ENCODE measurements around the gene EARS2. TPM values are rescaled to one million over a fixed set of nuclear protein-coding genes. Genes with fewer than 3 reads are reported as not detected.

EARS2 gene
- total RNA-seq, 1 experiment from 2014 or later = 50.1 TPM

- H3T11ph ChIP-seq (ENCODE audit: low read length) = no peak overlapping the region
- no peaks in the 10 kb centered on the region for H3K27me3 Mint-ChIP-seq (ENCODE audit: low read depth)
- WGBS (ENCODE audit: extremely low coverage, insufficient read length, low lambda C conversion rate) = no CpG with 5 or more reads among the region's 6 CpGs
Observed at GRCh38 chr16:23523321-23523720, 33.8 kb downstream of the EARS2 start.

More at GRCh38 chr16:23523321-23523720, 33.8 kb downstream of the EARS2 start:
- Histone ChIP-seq H4K91ac (ENCODE audit: insufficient read length, low read depth, low read length) (no peak overlapping the region), H3K23me2 (ENCODE audit: insufficient read length, low read depth, low read length, poor library complexity, severe bottlenecking) (no peaks in the 10 kb centered on the region), H3K9ac (ENCODE audit: extremely low read depth, insufficient read length, low read length) (no peak overlapping the region), H3K79me2 (ENCODE audit: insufficient read depth, low read length) (no peaks in the 10 kb centered on the region), H2BK120ac (ENCODE audit: low read depth, low read length, poor library complexity, severe bottlenecking) (no peak overlapping the region), H2AK5ac (ENCODE audit: insufficient read length, low read length) (no peak overlapping the region), H2BK15ac (ENCODE audit: low read depth, low read length) (no peak overlapping the region), H3K4me2 (ENCODE audit: insufficient read depth, insufficient read length, low read length) (no peak overlapping the region), H4K20me1 (ENCODE audit: control insufficient read depth, insufficient read depth, insufficient read length) (no peaks in the 10 kb centered on the region), H4K5ac (ENCODE audit: insufficient read length, low read depth, low read length) (no peak overlapping the region), H3K27ac (ENCODE audit: insufficient read length, low read depth, low read length) (no peak overlapping the region), H2BK12ac (ENCODE audit: insufficient read length, low read depth, low read length) (no peak overlapping the region), H3K27me3 (ENCODE audit: insufficient read depth, low read length) (no peaks in the 10 kb centered on the region), H2BK5ac (ENCODE audit: insufficient read length, low read length) (no peak overlapping the region), H2BK20ac (ENCODE audit: low read depth, low read length, poor library complexity, severe bottlenecking) (no peak overlapping the region), H3K23ac (ENCODE audit: insufficient read length, low read depth, low read length) (no peak overlapping the region), H3K79me1 (ENCODE audit: insufficient read depth, low read depth, low read length, poor library complexity, severe bottlenecking) (no peaks in the 10 kb centered on the region), H3K56ac (ENCODE audit: insufficient read length, low read depth, low read length) (no peak overlapping the region), H3K14ac (ENCODE audit: insufficient read depth, low read length) (no peak overlapping the region), H3K9me3 (ENCODE audit: control insufficient read depth, low read depth, low read length) (no peaks in the 10 kb centered on the region), H3K18ac (ENCODE audit: insufficient read length, low read depth, low read length) (no peak overlapping the region), H4K8ac (replicated peaks; ENCODE audit: insufficient read length, low read depth, low read length) (no peak overlapping the region), H3K4me1 (ENCODE audit: insufficient read depth, low read length) (no peaks in the 10 kb centered on the region), H2AFZ (ENCODE audit: low read length) (no peak overlapping the region), H3K4ac (ENCODE audit: low read depth, low read length) (no peak overlapping the region)
- TF ChIP-seq CTCF (conservative IDR thresholded peaks at IDR 0.05) = no peak
- Mint-ChIP-seq H3K4me3 (no peak overlapping the region), H3K36me3 (ENCODE audit: insufficient read depth in 1 of 3, low read depth in 3 of 3) (peaks cover 39 to 81% (median 71%) of the 10 kb centered on the region in 3 experiments), H3K9me3 (no peaks in the 10 kb centered on the region), H3K4me1 (no peaks in the 10 kb centered on the region), H3K27ac (no peak overlapping the region)
- DNase-seq = no peak

All from H9 (cell line).